HepG2 (cell line): ENCODE data around the gene ZBTB46. TPM values are rescaled to one million over a fixed set of nuclear protein-coding genes. Genes with fewer than 3 reads are reported as not detected.

Experiments used
- ARID3A ChIP-seq: IDR thresholded peaks from 2 replicates; pipeline ENCODE4 v1.6.1; 2012; ENCODE audit warnings: low read depth, low read length, improper control_type of control experiment
- ARNTL ChIP-seq: sonication (generic); formaldehyde crosslinking; IDR thresholded peaks from 2 replicates; pipeline ENCODE4 v1.4.0; 2020; ENCODE audit warnings: mild to moderate bottlenecking, missing genetic modification reagents
- ATF6 ChIP-seq: sonication (generic); formaldehyde crosslinking; conservative IDR thresholded peaks from 2 replicates; pipeline ENCODE4 v1.4.0; 2020; ENCODE audit warnings: missing genetic modification reagents
- BRCA1 ChIP-seq: sonication (generic); formaldehyde crosslinking; IDR thresholded peaks from 2 replicates; pipeline ENCODE4 v1.4.0; 2020; ENCODE audit warnings: missing genetic modification reagents
- EED ChIP-seq: sonication (generic); formaldehyde crosslinking; IDR thresholded peaks from 2 replicates; pipeline ENCODE4 v1.5.0; 2020; ENCODE audit warnings: mild to moderate bottlenecking, missing genetic modification reagents
- ISX ChIP-seq: sonication (generic); formaldehyde crosslinking; conservative IDR thresholded peaks from 2 replicates; pipeline ENCODE4 v1.5.0; 2020; ENCODE audit warnings: missing genetic modification reagents
- JUNB ChIP-seq: sonication (generic); formaldehyde crosslinking; IDR thresholded peaks from 2 replicates; pipeline ENCODE4 v1.8.0; 2022; ENCODE audit warnings: missing genetic modification reagents, mild to moderate bottlenecking, borderline replicate concordance
- MBNL3 ChIP-seq: fragments of 250-450 bp; sonication (Bioruptor Pico); conservative IDR thresholded peaks from 2 replicates; pipeline ENCODE4 v1.8.0; 2022; ENCODE audit warnings: mild to moderate bottlenecking, inconsistent platforms
- MTERF4 ChIP-seq: sonication (generic); formaldehyde crosslinking; IDR thresholded peaks from 2 replicates; pipeline ENCODE4 v1.8.0; 2023; ENCODE audit warnings: mild to moderate bottlenecking, missing genetic modification reagents
- PAX8 ChIP-seq: sonication (generic); formaldehyde crosslinking; IDR thresholded peaks from 2 replicates; pipeline ENCODE4 v1.8.0; 2022; ENCODE audit warnings: mild to moderate bottlenecking, missing genetic modification reagents, borderline replicate concordance
- USF2 ChIP-seq, 2 experiments: sonication (generic) in 1 of 2; formaldehyde crosslinking in 1 of 2; IDR thresholded peaks; 2 replicates each; pipeline versions ENCODE4 v1.5.1 to v1.6.1; 2011 to 2020; ENCODE audit warnings: borderline replicate concordance in 1 of 2, low read depth in 1 of 2, low read length in 1 of 2, mild to moderate bottlenecking in 1 of 2, missing genetic modification reagents in 1 of 2, moderate library complexity in 1 of 2
- ZBED4 ChIP-seq: sonication (generic); formaldehyde crosslinking; IDR thresholded peaks from 2 replicates; pipeline ENCODE4 v1.4.0; 2020; ENCODE audit warnings: missing genetic modification reagents, borderline replicate concordance
- ZNF20 ChIP-seq: sonication (generic); formaldehyde crosslinking; IDR thresholded peaks from 2 replicates; pipeline ENCODE4 v1.4.0; 2020; ENCODE audit warnings: mild to moderate bottlenecking, moderate library complexity, missing genetic modification reagents
- ZNF513 ChIP-seq: sonication (generic); formaldehyde crosslinking; conservative IDR thresholded peaks from 2 replicates; pipeline ENCODE4 v1.5.0; 2020; ENCODE audit warnings: missing genetic modification reagents
- ZNF552 ChIP-seq: sonication (generic); formaldehyde crosslinking; IDR thresholded peaks from 2 replicates; pipeline ENCODE4 v1.9.0; 2022; ENCODE audit warnings: missing genetic modification reagents, mild to moderate bottlenecking, borderline replicate concordance
- ZNF816 ChIP-seq: sonication (generic); formaldehyde crosslinking; IDR thresholded peaks from 2 replicates; pipeline ENCODE4 v1.8.0; 2022; ENCODE audit warnings: missing genetic modification reagents, mild to moderate bottlenecking, borderline replicate concordance
- polyA plus RNA-seq, 8 experiments: library from polyadenylated mRNA; depleted of rRNA in 3 of 8; stranded (reverse) in 7 of 8; unstranded in 1 of 8; fragments of >200 nt; fragmentation: Illumina TruSeq in 4 of 8; extraction: Trizol in 4 of 8; gene quantifications; 2 replicates each; pipeline versions ENCODE4 v1.2.1 to v1.2.3, GENCODE V29; 2011 to 2016; ENCODE audit warnings: low read depth in 4 of 8, missing spikeins in 1 of 8, mixed read lengths in 1 of 8; ENCODE audit not compliant: insufficient read depth in 1 of 8
- total RNA-seq, 5 experiments: library from RNA; depleted of rRNA; stranded (reverse); fragments of >200 nt; fragmentation: Illumina TruSeq; extraction: Trizol; gene quantifications; 2 replicates each; pipeline ENCODE4 v1.2.3, GENCODE V29; 2016; ENCODE audit warnings: low read depth in 1 of 5

Gene ZBTB46
- total and polyA plus RNA-seq, 2 of the 13 experiments (the other 11 are each of a cell fraction or from before 2014, with no cell fraction given) = 1.6 to 13.5 TPM

- TF ChIP-seq ZBED4 (CRISPR knock-in tag) = peak; percentile 20; the same call in 1 of the 2 replicates
- TF ChIP-seq ISX (CRISPR knock-in tag) = peak; percentile 83; the same call in 1 of the 2 replicates
- TF ChIP-seq ZNF20 = no peak
- no peak; the same call in none of the 2 replicates for TF ChIP-seq MTERF4 (CRISPR knock-in tag)
- no peak for TF ChIP-seq ATF6
- no peak for TF ChIP-seq ARNTL
- peak; percentile 92; the same call in 1 of the 2 replicates for TF ChIP-seq BRCA1
- peak; percentile 16; the same call in 1 of the 2 replicates for TF ChIP-seq ZNF552
- no peak for TF ChIP-seq JUNB (CRISPR knock-in tag)
- TF ChIP-seq EED (CRISPR knock-in tag) = peak; percentile 4; the same call in 1 of the 2 replicates
- no peak for TF ChIP-seq USF2 (IDR thresholded peaks at IDR 0.05; ENCODE audit: low read depth, low read length)
- no peak for TF ChIP-seq USF2 (CRISPR knock-in tag; IDR thresholded peaks at IDR 0.05; ENCODE audit: borderline replicate concordance)
- no peak for TF ChIP-seq MBNL3 (CRISPR knock-in tag)
- TF ChIP-seq ZNF816 (CRISPR knock-in tag) = no peak; the same call in 1 of the 2 replicates
- TF ChIP-seq ZNF513 (CRISPR knock-in tag) = no peak; the same call in 1 of the 2 replicates
- peak; percentile 21; the same call in 1 of the 2 replicates for TF ChIP-seq PAX8 (CRISPR knock-in tag)
- TF ChIP-seq ARID3A = no peak
These were observed 33.5 kb upstream of the ZBTB46 start (continued) for GRCh38 chr20:63864545-63864977.
